Endometrium (tissue), 2 donors: Measurements from ENCODE around the gene BMAL1.
A peak's percentile ranks its signal among the peaks of the same experiment; 100 is the strongest.

ENCODE experiments used
- FAIRE-seq: peaks from 2 replicates; lab custom pipeline; 2012; peaks lifted over from hg19 to GRCh38; lab: Jason Lieb, UNC
- donor health status: control.
- donor health status: control.

The BMAL1 gene

DNA sequence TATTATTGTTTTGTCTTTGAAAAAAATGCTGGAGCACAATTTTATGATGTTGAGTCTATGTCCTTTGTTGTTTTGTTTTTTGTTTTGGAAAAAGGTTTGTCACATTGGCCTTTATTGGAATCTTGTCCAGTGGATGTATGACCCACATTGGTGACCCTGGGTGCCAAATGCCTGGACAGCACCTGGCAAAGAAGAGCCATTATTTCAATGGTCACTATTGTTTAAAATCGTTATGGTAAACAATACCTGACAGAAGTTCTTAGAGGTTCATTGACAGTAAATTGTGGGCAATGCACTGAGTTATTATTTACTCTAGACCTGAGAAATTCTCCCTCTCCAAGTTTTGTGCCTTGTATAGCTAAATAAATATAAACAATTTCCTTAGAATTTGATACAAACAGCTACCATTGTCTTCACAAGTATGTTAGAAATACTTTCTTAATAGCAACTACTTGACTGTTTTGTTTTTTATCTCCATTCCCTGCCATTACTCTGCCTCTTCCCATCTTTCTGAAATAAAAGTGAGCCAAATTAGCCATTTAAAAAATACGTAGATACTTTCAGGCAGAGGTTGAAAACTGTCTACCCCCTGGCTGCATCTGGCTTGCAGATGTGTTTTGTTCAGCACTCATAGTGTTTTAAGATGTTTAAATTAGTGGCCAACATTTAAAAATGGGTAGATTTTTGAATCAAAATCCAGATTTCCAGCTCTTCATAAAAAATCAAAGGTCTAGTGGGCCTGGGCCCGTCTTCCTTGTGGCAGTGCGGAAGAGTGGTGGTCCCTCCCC lies 39.9 kb downstream of the BMAL1 start:
- FAIRE-seq: peak; percentile 84

- no peak for FAIRE-seq
Measured at GRCh38 chr11:13318498-13319295, 41.1 kb downstream of the BMAL1 start.

- no peak for FAIRE-seq
Measured at GRCh38 chr11:13320688-13321087, 43.1 kb downstream of the BMAL1 start.

GRCh38 chr11:13321431-13321830 lies 43.8 kb downstream of the BMAL1 start:
- FAIRE-seq: no peak

GRCh38 chr11:13324141-13324540 lies 46.6 kb downstream of the BMAL1 start:
- FAIRE-seq: no peak

DNA sequence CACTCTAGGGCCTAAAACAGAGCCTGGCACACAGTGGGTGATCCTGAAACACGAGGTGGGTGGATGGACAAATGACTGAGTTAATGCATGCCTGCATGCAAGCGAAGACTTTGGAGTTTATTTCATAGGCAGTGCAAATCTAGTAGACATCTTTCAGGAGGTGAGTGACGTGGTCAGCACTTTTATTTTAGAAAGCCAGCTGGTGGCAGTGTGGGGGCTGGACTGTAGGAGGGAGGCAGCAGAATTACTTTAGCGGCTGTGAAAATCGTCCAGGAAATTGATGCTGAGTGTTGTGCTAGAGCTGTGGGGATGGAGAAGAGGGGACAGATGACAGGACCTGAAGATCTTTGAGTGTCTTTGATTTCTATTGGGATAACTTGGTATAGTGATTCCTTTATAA lies 47.1 kb downstream of the BMAL1 start:
- FAIRE-seq: no peak

DNA sequence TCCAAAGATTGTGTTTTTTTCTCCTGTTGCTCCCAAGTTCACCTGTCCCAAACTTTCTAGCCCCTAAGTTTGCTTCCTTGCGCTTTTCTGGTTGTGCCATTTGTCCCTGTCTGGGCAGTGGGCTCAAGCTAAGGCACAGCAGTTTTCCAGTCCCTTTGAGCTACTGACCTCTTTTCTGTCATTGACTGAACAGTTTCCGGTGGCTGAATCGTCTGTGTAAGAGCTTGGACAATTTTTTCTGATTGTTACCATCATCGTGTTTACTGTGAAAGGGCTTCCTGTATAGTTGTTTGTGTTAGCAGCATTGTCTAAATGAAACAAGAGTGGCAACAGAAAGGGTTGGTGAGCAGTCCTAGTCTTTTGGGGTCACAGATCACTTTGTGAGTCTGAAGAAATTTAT lies 49.8 kb downstream of the BMAL1 start:
- no peak for FAIRE-seq

DNA sequence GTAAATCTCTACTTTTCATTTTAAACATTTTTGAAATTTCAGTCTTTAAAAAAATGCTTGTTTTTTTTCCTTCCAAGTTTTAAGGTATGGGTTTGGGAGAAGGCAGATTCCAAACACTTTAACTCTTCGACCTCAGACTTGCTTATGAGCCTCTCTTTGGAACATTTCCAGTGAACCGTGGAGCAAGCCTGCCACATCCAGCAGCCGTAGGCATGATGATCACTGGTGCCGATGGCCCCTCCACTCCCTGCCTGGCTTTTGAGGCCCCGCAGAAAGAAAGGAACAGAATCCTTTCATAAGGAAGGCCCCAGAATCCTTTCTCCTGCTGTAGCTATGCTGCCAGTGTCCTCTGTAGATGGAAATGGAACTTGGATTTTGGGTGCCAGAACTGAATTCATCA lies 50.7 kb downstream of the BMAL1 start:
- FAIRE-seq: no peak

- no peak for FAIRE-seq
Measured at GRCh38 chr11:13329670-13330356, 52.2 kb downstream of the BMAL1 start.

- no peak for FAIRE-seq
Measured at GRCh38 chr11:13332124-13332523, 54.5 kb downstream of the BMAL1 start.

DNA sequence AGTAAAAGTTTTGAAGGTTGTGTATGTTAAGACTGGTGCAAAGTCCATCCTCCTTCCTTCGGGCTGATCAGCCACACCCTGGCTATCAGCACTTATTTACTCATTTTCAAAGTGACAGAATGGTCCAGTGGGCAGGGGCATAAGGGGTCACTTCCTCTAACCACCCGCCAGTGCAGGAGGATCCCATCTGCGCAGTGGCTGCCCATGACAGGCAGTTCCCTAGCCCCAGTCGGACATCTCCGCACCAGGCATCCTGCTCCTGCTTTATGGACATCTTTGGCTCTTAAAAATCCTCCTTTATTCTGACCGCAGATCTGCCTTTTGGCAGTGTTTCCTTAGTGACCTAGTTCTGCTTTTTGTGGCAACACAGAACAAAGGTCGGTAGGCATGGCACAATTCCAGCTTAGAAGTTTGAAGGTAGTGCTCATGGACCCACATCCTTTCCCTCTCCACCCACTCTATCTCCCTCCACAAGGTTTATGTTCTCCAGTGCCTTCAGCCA lies 55.9 kb downstream of the BMAL1 start:
- no peak for FAIRE-seq

DNA sequence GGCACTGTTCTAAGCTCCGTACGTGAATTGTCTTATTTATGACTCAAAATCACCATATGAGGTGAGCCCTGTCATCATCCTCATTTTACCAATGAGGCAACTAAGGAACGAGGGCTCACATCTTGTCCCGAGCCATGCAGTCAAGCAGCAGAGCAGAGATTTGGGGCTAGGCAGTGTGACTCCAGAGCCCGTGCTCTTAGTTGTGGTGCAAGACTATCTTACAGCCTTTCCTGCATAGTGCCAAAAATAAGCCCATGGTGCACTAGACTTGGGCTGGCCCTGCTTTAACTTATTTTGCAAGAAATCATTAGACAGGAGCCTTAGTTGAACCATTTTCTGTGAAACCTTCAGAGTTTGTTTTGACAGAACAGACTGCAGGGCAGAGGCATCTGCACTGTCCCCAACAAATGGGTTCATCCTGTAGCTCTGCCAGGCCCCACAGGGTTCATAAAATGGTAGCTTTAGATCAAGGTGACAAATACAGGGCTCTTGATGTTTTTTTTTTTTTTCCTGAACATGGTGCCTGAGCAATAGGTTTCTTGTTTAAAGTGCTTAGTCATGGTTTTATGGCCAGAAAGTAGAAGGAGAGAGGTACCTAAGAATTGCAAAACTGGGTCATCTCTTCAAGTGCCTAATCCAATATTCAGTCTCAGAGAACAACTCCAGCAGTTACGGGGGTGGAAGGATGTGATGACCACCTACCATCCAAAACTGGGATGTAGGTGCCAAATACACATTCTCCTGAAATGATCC lies 56.6 kb downstream of the BMAL1 start:
- no peak for FAIRE-seq

DNA sequence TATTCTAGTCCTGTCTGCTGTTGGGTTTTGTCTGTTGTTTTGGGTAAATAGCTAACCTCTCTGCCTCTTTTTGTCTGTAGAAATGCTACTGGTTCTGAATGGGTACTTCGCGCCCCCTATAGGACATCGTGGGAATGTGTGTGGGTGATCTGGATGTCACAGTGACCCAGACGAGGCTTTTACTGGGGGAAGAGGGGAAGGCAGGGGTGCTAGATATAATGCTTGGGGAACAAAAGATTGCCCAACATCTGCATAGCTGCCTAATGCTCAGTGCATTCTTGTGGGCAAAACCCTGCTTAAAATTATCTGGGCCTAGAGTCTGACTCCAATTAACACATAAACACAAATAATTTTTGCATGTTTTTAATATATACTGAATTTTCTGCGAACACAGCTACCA lies 57.7 kb downstream of the BMAL1 start:
- no peak for FAIRE-seq

- no peak for FAIRE-seq
Measured at GRCh38 chr11:13336246-13336878, 58.8 kb downstream of the BMAL1 start.

- peak; percentile 26 for FAIRE-seq
Measured at GRCh38 chr11:13338019-13338426, 60.4 kb downstream of the BMAL1 start.

GRCh38 chr11:13338427-13339069 lies 61.0 kb downstream of the BMAL1 start:
- FAIRE-seq: no peak

DNA sequence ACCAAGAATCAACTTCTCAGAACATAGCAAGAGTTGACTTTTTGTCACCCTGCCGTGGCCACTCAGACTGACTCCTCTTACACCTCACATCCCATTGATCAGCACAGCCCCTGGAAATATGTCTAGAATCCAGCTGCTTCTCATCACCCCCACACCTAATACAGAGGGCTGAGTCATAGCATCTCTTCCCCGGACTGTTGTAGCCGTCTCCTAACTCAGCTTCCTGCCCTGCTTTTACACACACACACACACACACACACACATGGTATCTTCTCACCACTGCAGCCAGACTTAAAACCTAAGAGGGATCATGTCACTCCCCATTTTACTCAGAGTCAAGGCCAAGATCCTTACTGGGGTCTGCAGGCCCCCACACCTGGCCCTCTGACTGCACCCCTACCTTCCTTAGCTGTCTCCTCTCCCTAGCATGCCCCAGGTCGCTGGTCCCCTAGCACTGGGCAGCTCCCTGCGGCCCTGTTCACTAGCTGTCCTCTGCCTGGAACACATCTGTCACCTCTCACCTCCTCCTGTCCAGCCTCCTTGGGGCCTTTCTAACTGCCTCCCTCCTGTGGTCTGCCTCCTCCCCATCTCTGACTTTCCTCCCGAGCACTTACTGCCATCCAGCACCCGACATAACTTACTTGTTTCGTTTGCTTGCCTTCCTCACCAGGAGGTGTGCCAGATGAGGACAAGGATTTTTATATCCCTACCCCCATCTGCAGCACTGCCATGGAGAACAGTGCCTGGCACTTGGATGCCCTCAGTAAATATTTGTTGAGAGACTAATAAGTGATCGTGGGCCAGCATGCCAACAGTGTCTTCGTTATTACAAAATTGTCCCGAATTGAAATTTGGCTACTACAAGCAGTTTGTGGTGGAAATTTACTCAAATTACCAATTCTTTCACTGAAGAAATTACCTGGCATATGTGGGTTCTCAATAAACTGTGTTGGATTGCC lies 61.9 kb downstream of the BMAL1 start:
- FAIRE-seq: no peak

- FAIRE-seq: no peak
Measured at GRCh38 chr11:13341026-13341425, 63.4 kb downstream of the BMAL1 start.

- FAIRE-seq: no peak
Measured at GRCh38 chr11:13343067-13343466, 65.5 kb downstream of the BMAL1 start.
